Measurements from ENCODE around the gene C1R.

GRCh38 chr12:7091171-7091570 lies 1.1 kb downstream of the C1R start:
- TF ChIP-seq CTCF (IDR thresholded peaks at IDR 0.05) (no peak), POLR2A (IDR thresholded peaks at IDR 0.05) (no peak)

All from heart left ventricle (tissue), 13 donors.